HCEC 1CT (cell line): ENCODE results near the gene FAM13B.

Experiments
- DNase-seq: peaks from one replicate; pipeline ENCODE4 v3.0.0-alpha.2; 2017

FAM13B gene

GRCh38 chr5:137888863-137889759 lies 143.8 kb downstream of the FAM13B start, which contains the start of gene PKD2L2:
PKD2L2 (plus strand) TSS chr5:137889457; CDS start chr5:137889492, 35 bp downstream.
- DNase-seq: no peak

GRCh38 chr5:137888466-137888862 lies 144.4 kb downstream of the FAM13B start:
- no peak for DNase-seq
